Mesodermal cell (in vitro differentiated cells): ENCODE data around the gene HOXC5.
"Not testable (repeated sequence)": the region's sequence is repeated elsewhere in the genome, so short reads cannot be mapped to it uniquely, and the experiment has no call there.

Experiments used
- H3K27ac ChIP-seq: 2 replicates; pipeline ENCODE4 v1.7.0; 2013; ENCODE audit warnings: mild to moderate bottlenecking, low read depth, low read length, moderate library complexity; ENCODE audit not compliant: severe bottlenecking
- H3K36me3 ChIP-seq: 2 replicates; pipeline ENCODE4 v1.7.1; 2013; ENCODE audit warnings: mild to moderate bottlenecking, low read length, moderate library complexity; ENCODE audit not compliant: control insufficient read depth, insufficient read depth
- H3K4me1 ChIP-seq: one replicate; pipeline ENCODE4 v1.7.1; 2013; ENCODE audit warnings: mild to moderate bottlenecking, low read length; ENCODE audit not compliant: insufficient read depth, control insufficient read depth, poor library complexity, severe bottlenecking
- H3K4me3 ChIP-seq: 2 replicates; pipeline ENCODE4 v1.7.0; 2013; ENCODE audit warnings: low read length, control low read depth, mild to moderate bottlenecking; ENCODE audit not compliant: insufficient read depth, poor library complexity, severe bottlenecking; ENCODE audit errors: extremely low read depth
- H3K9me3 ChIP-seq: 2 replicates; pipeline ENCODE4 v1.7.1; 2013; ENCODE audit warnings: mild to moderate bottlenecking, low read length, moderate library complexity; ENCODE audit not compliant: control insufficient read depth
- WGBS, 2 experiments: methylation state at CpG; one replicate each; pipeline ENCODE4 v1.1.5; 2013; ENCODE audit warnings: missing lambda C conversion rate in 2 of 2; ENCODE audit not compliant: insufficient coverage in 2 of 2; 5-methylcytosine and 5-hydroxymethylcytosine counted together

The HOXC5 gene

GRCh38 chr12:54038871-54039414 lies 6.1 kb downstream of the HOXC5 start:
- no peak overlapping the region for H3K27ac ChIP-seq
- no peaks in the 10 kb centered on the region for H3K36me3 ChIP-seq
- no peaks in the 10 kb centered on the region for H3K9me3 ChIP-seq
- H3K4me3 ChIP-seq: no peak overlapping the region
- H3K4me1 ChIP-seq: no peaks in the 10 kb centered on the region
- WGBS, 2 experiments: 19% methylated on average over 8 of the region's 9 CpGs

- no peak overlapping the region for H3K27ac ChIP-seq
- WGBS, 2 experiments: 0 to 8% methylated on average over 9 to 13 of the region's 16 CpGs
- no peak overlapping the region for H3K4me3 ChIP-seq
- no peaks in the 10 kb centered on the region for H3K9me3 ChIP-seq
- no peaks in the 10 kb centered on the region for H3K4me1 ChIP-seq
- H3K36me3 ChIP-seq: no peaks in the 10 kb centered on the region
Observed at GRCh38 chr12:54039417-54040147, 6.7 kb downstream of the HOXC5 start.

- no peaks in the 10 kb centered on the region for H3K4me1 ChIP-seq
- no peak overlapping the region for H3K4me3 ChIP-seq
- no peaks in the 10 kb centered on the region for H3K9me3 ChIP-seq
- H3K36me3 ChIP-seq: no peaks in the 10 kb centered on the region
- no peak overlapping the region for H3K27ac ChIP-seq
- WGBS, 2 experiments: 41 to 57% methylated on average over 3 of the region's 4 CpGs
Observed at GRCh38 chr12:54040148-54040494, 7.3 kb downstream of the HOXC5 start.

- H3K27ac ChIP-seq: no peak overlapping the region
- no peaks in the 10 kb centered on the region for H3K36me3 ChIP-seq
- no peak overlapping the region for H3K4me3 ChIP-seq
- no peaks in the 10 kb centered on the region for H3K4me1 ChIP-seq
- WGBS, 2 experiments: no CpG with 5 or more reads among the region's 3 CpGs
- H3K9me3 ChIP-seq: no peaks in the 10 kb centered on the region
Observed at GRCh38 chr12:54040648-54041047, 7.8 kb downstream of the HOXC5 start.

GRCh38 chr12:54041097-54041690 lies 8.3 kb downstream of the HOXC5 start:
- no peaks in the 10 kb centered on the region for H3K4me1 ChIP-seq
- H3K36me3 ChIP-seq: no peaks in the 10 kb centered on the region
- no peak overlapping the region for H3K27ac ChIP-seq
- H3K9me3 ChIP-seq: no peaks in the 10 kb centered on the region
- WGBS, 2 experiments: 17 to 35% methylated on average over 2 of the region's 2 CpGs
- H3K4me3 ChIP-seq: no peak overlapping the region

GRCh38 chr12:54042033-54042432 lies 9.2 kb downstream of the HOXC5 start:
- WGBS, 2 experiments: 39 to 55% methylated on average over 3 to 4 of the region's 6 CpGs
- not testable (repeated sequence) for H3K4me3 ChIP-seq, H3K27ac ChIP-seq, H3K4me1 ChIP-seq, H3K9me3 ChIP-seq, H3K36me3 ChIP-seq

- H3K4me1 ChIP-seq: no peaks in the 10 kb centered on the region
- H3K27ac ChIP-seq: no peak overlapping the region
- WGBS, 2 experiments: 33 to 42% methylated on average over 3 to 4 of the region's 6 CpGs
- H3K4me3 ChIP-seq: no peak overlapping the region
- no peaks in the 10 kb centered on the region for H3K9me3 ChIP-seq
- H3K36me3 ChIP-seq: no peaks in the 10 kb centered on the region
Observed at GRCh38 chr12:54042970-54043853, 10.4 kb downstream of the HOXC5 start.

GRCh38 chr12:54044425-54045103 lies 11.7 kb downstream of the HOXC5 start:
- no peak overlapping the region for H3K27ac ChIP-seq

GRCh38 chr12:54045401-54045800 lies 12.6 kb downstream of the HOXC5 start:
- no peaks in the 10 kb centered on the region for H3K36me3 ChIP-seq
- H3K4me1 ChIP-seq: no peaks in the 10 kb centered on the region
- no peak overlapping the region for H3K27ac ChIP-seq
- no peak overlapping the region for H3K4me3 ChIP-seq
- H3K9me3 ChIP-seq: no peaks in the 10 kb centered on the region

More at GRCh38 chr12:54044425-54045103, 11.7 kb downstream of the HOXC5 start:
- no peaks in the 10 kb centered on the region for H3K36me3 ChIP-seq
- no peaks in the 10 kb centered on the region for H3K9me3 ChIP-seq
- no peaks in the 10 kb centered on the region for H3K4me1 ChIP-seq
- H3K4me3 ChIP-seq: no peak overlapping the region
- 30 to 38% methylated on average over 5 of the region's 5 CpGs for WGBS, 2 experiments

GRCh38 chr12:54045868-54046521 lies 13.1 kb downstream of the HOXC5 start:
- H3K4me3 ChIP-seq: no peak overlapping the region
- H3K36me3 ChIP-seq: no peaks in the 10 kb centered on the region
- H3K4me1 ChIP-seq: no peaks in the 10 kb centered on the region
- 25 to 38% methylated on average over 11 of the region's 16 CpGs for WGBS, 2 experiments
- H3K27ac ChIP-seq: no peak overlapping the region
- no peaks in the 10 kb centered on the region for H3K9me3 ChIP-seq
